SK-N-SH (cell line): ENCODE measurements around the gene PLEKHA8. TPM values are rescaled to one million over a fixed set of nuclear protein-coding genes. Genes with fewer than 3 reads are reported as not detected.

ENCODE experiments used
- CTCF ChIA-PET: fragments of 300-600, 350-600 bp; formaldehyde crosslinking; extraction: SDS; loops from one replicate; lab custom pipeline; 2021; lab: Yijun Ruan, JAX
- POLR2A ChIA-PET: fragments of 350-600 bp; sonication (Branson Sonifier 250); formaldehyde crosslinking; extraction: SDS; loops from one replicate; lab custom pipeline; 2020; ENCODE audit warnings: antibody characterized with exemption, inconsistent platforms; lab: Yijun Ruan, JAX
- DNase-seq: peaks from one replicate; pipeline ENCODE4 v3.0.0; 2012
- H2AFZ ChIP-seq: fragments of 200-600 bp; sonication (generic); 2 replicates; pipeline ENCODE4 v1.8.1; 2016; ENCODE audit warnings: antibody characterized with exemption, mild to moderate bottlenecking, low read depth
- H3F3A ChIP-seq: fragments of 200-600 bp; sonication (generic); replicated peaks from 2 replicates; pipeline ENCODE3; 2016; ENCODE audit warnings: antibody characterized with exemption, mild to moderate bottlenecking; ENCODE audit not compliant: insufficient read depth
- H3K27ac ChIP-seq, 2 experiments: fragments of 200-500 bp in 1 of 2; fragments of 200-600 bp in 1 of 2; sonication (Bioruptor generic) in 1 of 2; sonication (generic), shearing (Covaris generic) in 1 of 2; 2 replicates each; pipeline versions ENCODE4 v1.5.1 to v1.6.1; 2014 to 2016; ENCODE audit warnings: low read depth in 2 of 2, inconsistent platforms in 1 of 2, low read length in 1 of 2, mild to moderate bottlenecking in 1 of 2, mixed read lengths in 1 of 2
- H3K27me3 ChIP-seq: fragments of 200-600 bp; sonication (generic), shearing (Covaris generic); 2 replicates; pipeline ENCODE4 v1.6.1; 2016; ENCODE audit warnings: mixed run types; ENCODE audit not compliant: insufficient read depth
- H3K36me3 ChIP-seq, 2 experiments: fragments of 200-500 bp in 1 of 2; fragments of 200-600 bp in 1 of 2; sonication (Bioruptor generic) in 1 of 2; sonication (generic) in 1 of 2; replicated peaks in 1 of 2; 2 replicates each; pipeline versions ENCODE3 to v1.5.1; 2014 to 2016; ENCODE audit warnings: low read length in 1 of 2, mild to moderate bottlenecking in 1 of 2; ENCODE audit not compliant: insufficient read depth in 2 of 2, control insufficient read depth in 1 of 2
- H3K4me1 ChIP-seq, 2 experiments: fragments of 200-500 bp in 1 of 2; fragments of 200-600 bp in 1 of 2; sonication (Bioruptor generic) in 1 of 2; sonication (generic), shearing (Covaris generic) in 1 of 2; 2 replicates each; pipeline versions ENCODE4 v1.5.1 to v1.6.1; 2014 to 2016; ENCODE audit warnings: low read depth in 1 of 2, low read length in 1 of 2, mixed run types in 1 of 2; ENCODE audit not compliant: insufficient read depth in 2 of 2, control insufficient read depth in 1 of 2
- H3K4me2 ChIP-seq: fragments of 200-600 bp; sonication (generic), shearing (Covaris generic); 2 replicates; pipeline ENCODE4 v1.6.1; 2017; ENCODE audit warnings: mixed run types
- H3K4me3 ChIP-seq, 2 experiments: fragments of 200-500 bp in 1 of 2; fragments of 200-600 bp in 1 of 2; sonication (Bioruptor generic) in 1 of 2; sonication (generic), shearing (Covaris generic) in 1 of 2; 2 replicates each; pipeline versions ENCODE4 v1.5.1 to v1.8.1; 2014 to 2016; ENCODE audit warnings: low read depth in 2 of 2, inconsistent platforms in 1 of 2, low read length in 1 of 2, mild to moderate bottlenecking in 1 of 2, mixed read lengths in 1 of 2, moderate library complexity in 1 of 2
- H3K79me2 ChIP-seq: fragments of 200-600 bp; sonication (generic); 2 replicates; pipeline ENCODE4 v1.8.1; 2017; ENCODE audit warnings: mild to moderate bottlenecking; ENCODE audit not compliant: insufficient read depth
- H3K9ac ChIP-seq: fragments of 200-600 bp; sonication (generic); 2 replicates; pipeline ENCODE4 v1.6.1; 2017; ENCODE audit warnings: mixed run types
- H3K9me2 ChIP-seq: fragments of 200-600 bp; sonication (generic); 2 replicates; pipeline ENCODE4 v1.6.1; 2017; ENCODE audit warnings: mixed run types
- H3K9me3 ChIP-seq: fragments of 200-600 bp; sonication (generic); 2 replicates; pipeline ENCODE4 v1.6.1; 2017; ENCODE audit warnings: mixed run types, mild to moderate bottlenecking, moderate library complexity
- H4K20me1 ChIP-seq: fragments of 200-600 bp; sonication (generic); 2 replicates; pipeline ENCODE4 v1.6.1; 2017; ENCODE audit warnings: mild to moderate bottlenecking, mixed run types; ENCODE audit not compliant: insufficient read depth
- EZH2phosphoT487 ChIP-seq: fragments of 200-600 bp; sonication (generic); IDR thresholded peaks from 2 replicates; pipeline ENCODE4 v1.6.1; 2017; ENCODE audit warnings: low read depth, mixed run types, mild to moderate bottlenecking, antibody characterized with exemption, moderate library complexity, borderline replicate concordance
- FOSL2 ChIP-seq: IDR thresholded peaks from 2 replicates; pipeline ENCODE4 v1.4.0; 2012; ENCODE audit warnings: low read depth, mild to moderate bottlenecking, moderate library complexity, borderline replicate concordance
- FOXJ3 ChIP-seq: sonication (generic); formaldehyde crosslinking; IDR thresholded peaks from 2 replicates; pipeline ENCODE4 v1.5.1; 2020; ENCODE audit warnings: mild to moderate bottlenecking, missing genetic modification reagents
- FOXM1 ChIP-seq: IDR thresholded peaks from 2 replicates; pipeline ENCODE4 v1.4.0; 2012; ENCODE audit warnings: low read depth, mild to moderate bottlenecking
- GATA2 ChIP-seq: sonication (generic); formaldehyde crosslinking; IDR thresholded peaks from 2 replicates; pipeline ENCODE4 v1.5.0; 2020; ENCODE audit warnings: mild to moderate bottlenecking, missing genetic modification reagents
- NRF1 ChIP-seq: IDR thresholded peaks from 2 replicates; pipeline ENCODE4 v1.6.1; 2012; ENCODE audit warnings: low read depth, mild to moderate bottlenecking, low read length
- RCOR1 ChIP-seq: fragments of 150-350 bp; IDR thresholded peaks from 2 replicates; pipeline ENCODE4 v1.6.1; 2017; ENCODE audit warnings: antibody characterized with exemption, low read length
- SMC3 ChIP-seq: IDR thresholded peaks from 2 replicates; pipeline ENCODE4 v1.6.1; 2012; ENCODE audit warnings: low read depth, low read length, improper control_type of control experiment
- TEAD4 ChIP-seq: IDR thresholded peaks from 2 replicates; pipeline ENCODE4 v1.4.0; 2012; ENCODE audit warnings: mild to moderate bottlenecking, borderline replicate concordance; ENCODE audit not compliant: insufficient read depth
- WGBS: methylation state at CpG from one replicate; pipeline ENCODE4 v1.1.6; 2017; ENCODE audit warnings: low lambda C conversion rate; 5-methylcytosine and 5-hydroxymethylcytosine counted together
- polyA plus RNA-seq, 3 experiments: library from polyadenylated mRNA; depleted of rRNA; stranded (reverse); fragments of >200 nt; gene quantifications; 2 replicates each; pipeline ENCODE4 v1.2.3, GENCODE V29; 2012
- TF ChIP-seq, protein P1 (sequence below): fragments of 150-350 bp; IDR thresholded peaks from 2 replicates; pipeline ENCODE4 v1.6.1; 2016; ENCODE audit warnings: mild to moderate bottlenecking, low read depth, low read length
- TF ChIP-seq, protein P2 (sequence below): fragments of 200-600 bp; sonication (generic); IDR thresholded peaks from 2 replicates; pipeline ENCODE4 v1.6.1; 2017; ENCODE audit warnings: antibody characterized with exemption, mild to moderate bottlenecking, moderate library complexity
- TF ChIP-seq, protein P3 (sequence below): fragments of 150-350 bp; IDR thresholded peaks from 2 replicates; pipeline ENCODE4 v1.6.1; 2017; ENCODE audit warnings: antibody characterized with exemption, low read length, low read depth, borderline replicate concordance

Gene PLEKHA8
- polyA plus RNA-seq, 1 of the 3 experiments (the other 2 are of a cell fraction), result 4.9 TPM

GRCh38 chr7:30136743-30137485, 108.7 kb downstream of the PLEKHA8 start:
- H3K4me3 ChIP-seq, result peak overlapping the region; percentile 72 to 86
- H3K27me3 ChIP-seq, result no peaks in the 10 kb centered on the region
- WGBS, result 95% methylated on average over 7 of the region's 7 CpGs
- POLR2A ChIA-PET, result no interaction called here
- TF ChIP-seq EZH2phosphoT487, result no peak
- TF ChIP-seq, protein P1, sequence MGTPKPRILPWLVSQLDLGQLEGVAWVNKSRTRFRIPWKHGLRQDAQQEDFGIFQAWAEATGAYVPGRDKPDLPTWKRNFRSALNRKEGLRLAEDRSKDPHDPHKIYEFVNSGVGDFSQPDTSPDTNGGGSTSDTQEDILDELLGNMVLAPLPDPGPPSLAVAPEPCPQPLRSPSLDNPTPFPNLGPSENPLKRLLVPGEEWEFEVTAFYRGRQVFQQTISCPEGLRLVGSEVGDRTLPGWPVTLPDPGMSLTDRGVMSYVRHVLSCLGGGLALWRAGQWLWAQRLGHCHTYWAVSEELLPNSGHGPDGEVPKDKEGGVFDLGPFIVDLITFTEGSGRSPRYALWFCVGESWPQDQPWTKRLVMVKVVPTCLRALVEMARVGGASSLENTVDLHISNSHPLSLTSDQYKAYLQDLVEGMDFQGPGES, result no peak
- no peak for TF ChIP-seq TEAD4
- no peak for TF ChIP-seq NRF1
- TF ChIP-seq, protein P2, sequence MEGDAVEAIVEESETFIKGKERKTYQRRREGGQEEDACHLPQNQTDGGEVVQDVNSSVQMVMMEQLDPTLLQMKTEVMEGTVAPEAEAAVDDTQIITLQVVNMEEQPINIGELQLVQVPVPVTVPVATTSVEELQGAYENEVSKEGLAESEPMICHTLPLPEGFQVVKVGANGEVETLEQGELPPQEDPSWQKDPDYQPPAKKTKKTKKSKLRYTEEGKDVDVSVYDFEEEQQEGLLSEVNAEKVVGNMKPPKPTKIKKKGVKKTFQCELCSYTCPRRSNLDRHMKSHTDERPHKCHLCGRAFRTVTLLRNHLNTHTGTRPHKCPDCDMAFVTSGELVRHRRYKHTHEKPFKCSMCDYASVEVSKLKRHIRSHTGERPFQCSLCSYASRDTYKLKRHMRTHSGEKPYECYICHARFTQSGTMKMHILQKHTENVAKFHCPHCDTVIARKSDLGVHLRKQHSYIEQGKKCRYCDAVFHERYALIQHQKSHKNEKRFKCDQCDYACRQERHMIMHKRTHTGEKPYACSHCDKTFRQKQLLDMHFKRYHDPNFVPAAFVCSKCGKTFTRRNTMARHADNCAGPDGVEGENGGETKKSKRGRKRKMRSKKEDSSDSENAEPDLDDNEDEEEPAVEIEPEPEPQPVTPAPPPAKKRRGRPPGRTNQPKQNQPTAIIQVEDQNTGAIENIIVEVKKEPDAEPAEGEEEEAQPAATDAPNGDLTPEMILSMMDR, result no peak
- TF ChIP-seq RCOR1, result no peak
- TF ChIP-seq SMC3, result no peak
- TF ChIP-seq FOXJ3, result no peak
- TF ChIP-seq GATA2 (CRISPR knock-in tag), result no peak
- TF ChIP-seq, protein P3, sequence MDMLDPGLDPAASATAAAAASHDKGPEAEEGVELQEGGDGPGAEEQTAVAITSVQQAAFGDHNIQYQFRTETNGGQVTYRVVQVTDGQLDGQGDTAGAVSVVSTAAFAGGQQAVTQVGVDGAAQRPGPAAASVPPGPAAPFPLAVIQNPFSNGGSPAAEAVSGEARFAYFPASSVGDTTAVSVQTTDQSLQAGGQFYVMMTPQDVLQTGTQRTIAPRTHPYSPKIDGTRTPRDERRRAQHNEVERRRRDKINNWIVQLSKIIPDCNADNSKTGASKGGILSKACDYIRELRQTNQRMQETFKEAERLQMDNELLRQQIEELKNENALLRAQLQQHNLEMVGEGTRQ, result no peak
- TF ChIP-seq FOSL2, result no peak
- no peak for TF ChIP-seq FOXM1
- TF ChIP-seq, all 33 proteins: peak for 0
- CTCF ChIA-PET, result interaction anchor here (1.0 to 3.5 kb wide), 4 partner anchors 13 to 427 kb away, joined by 3 to 10 read pairs (median 4); no protein-coding TSS in a partner anchor
- no peaks in the 10 kb centered on the region for H3K9me3 ChIP-seq
- no peaks in the 10 kb centered on the region for H3K9me2 ChIP-seq
- no peaks in the 10 kb centered on the region for H4K20me1 ChIP-seq
- DNase-seq, result no peak
- H3K36me3 ChIP-seq, result no peaks in the 10 kb centered on the region
- peaks cover 52% of the 10 kb centered on the region for H3K79me2 ChIP-seq
- peak overlapping the region; percentile 98 for H3K4me2 ChIP-seq
- H3K4me1 ChIP-seq, result peaks cover 0 to 8% of the 10 kb centered on the region in 2 experiments; a peak in 1 of 4 replicates
- H3F3A ChIP-seq, result peaks cover 8% of the 10 kb centered on the region
- peak overlapping the region; percentile 79; the same call in 1 of the 2 replicates for H3K9ac ChIP-seq
- H2AFZ ChIP-seq, result no peak overlapping the region
- H3K27ac ChIP-seq, result no peak overlapping the region
